Lower leg skin (tissue), 3 donors: ENCODE measurements around the gene MACF1.

Experiments used
- POLR2A ChIP-seq, 2 donors: fragments of 450-650 bp; IDR thresholded peaks; one replicate each; pipeline ENCODE4 v1.6.1; 2016 to 2017; ENCODE audit warnings: antibody characterized with exemption in 2 of 2, mild to moderate bottlenecking in 1 of 2, moderate library complexity in 1 of 2
- TF ChIP-seq, protein P1 (sequence below), 3 donors: fragments of 450-650 bp; IDR thresholded peaks; one replicate each; pipeline ENCODE4 v1.5.1; 2016; ENCODE audit warnings: antibody characterized with exemption in 3 of 3, mild to moderate bottlenecking in 3 of 3, moderate library complexity in 2 of 3

DNA sequence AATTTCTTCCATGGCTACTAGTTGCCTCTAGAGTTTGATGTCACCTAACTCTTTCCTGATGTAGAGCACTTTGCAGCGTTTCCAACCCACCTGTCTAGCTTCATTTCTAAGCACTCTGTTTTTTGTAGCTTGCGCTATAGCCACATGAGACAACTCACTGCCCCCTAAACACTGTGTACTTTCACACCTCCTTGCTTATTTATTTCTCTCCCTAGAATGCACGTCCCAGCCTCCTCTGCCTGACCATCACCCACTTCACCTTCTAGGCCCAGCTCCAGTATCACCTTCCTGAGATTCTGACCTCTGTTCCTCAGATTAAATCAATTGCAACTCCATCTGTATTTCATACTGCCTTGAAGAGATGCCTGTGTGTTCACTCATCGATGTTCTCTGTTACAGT is 32.5 kb downstream of the MACF1 start:
- TF ChIP-seq, protein P1, sequence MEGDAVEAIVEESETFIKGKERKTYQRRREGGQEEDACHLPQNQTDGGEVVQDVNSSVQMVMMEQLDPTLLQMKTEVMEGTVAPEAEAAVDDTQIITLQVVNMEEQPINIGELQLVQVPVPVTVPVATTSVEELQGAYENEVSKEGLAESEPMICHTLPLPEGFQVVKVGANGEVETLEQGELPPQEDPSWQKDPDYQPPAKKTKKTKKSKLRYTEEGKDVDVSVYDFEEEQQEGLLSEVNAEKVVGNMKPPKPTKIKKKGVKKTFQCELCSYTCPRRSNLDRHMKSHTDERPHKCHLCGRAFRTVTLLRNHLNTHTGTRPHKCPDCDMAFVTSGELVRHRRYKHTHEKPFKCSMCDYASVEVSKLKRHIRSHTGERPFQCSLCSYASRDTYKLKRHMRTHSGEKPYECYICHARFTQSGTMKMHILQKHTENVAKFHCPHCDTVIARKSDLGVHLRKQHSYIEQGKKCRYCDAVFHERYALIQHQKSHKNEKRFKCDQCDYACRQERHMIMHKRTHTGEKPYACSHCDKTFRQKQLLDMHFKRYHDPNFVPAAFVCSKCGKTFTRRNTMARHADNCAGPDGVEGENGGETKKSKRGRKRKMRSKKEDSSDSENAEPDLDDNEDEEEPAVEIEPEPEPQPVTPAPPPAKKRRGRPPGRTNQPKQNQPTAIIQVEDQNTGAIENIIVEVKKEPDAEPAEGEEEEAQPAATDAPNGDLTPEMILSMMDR (IDR thresholded peaks at IDR 0.05) = no peak
- TF ChIP-seq POLR2A (IDR thresholded peaks at IDR 0.05) = no peak
